H9 (cell line): Measurements from ENCODE around the gene LIF. TPM values are rescaled to one million over a fixed set of nuclear protein-coding genes. Genes with fewer than 3 reads are reported as not detected.

ENCODE experiments used
- DNase-seq: peaks from one replicate; pipeline ENCODE4 v3.0.0-alpha.2; 2017
- H2AFZ ChIP-seq: one replicate; pipeline ENCODE4 v1.6.1; 2013; ENCODE audit warnings: mild to moderate bottlenecking, low read length, control low read depth, moderate library complexity
- H2AK5ac ChIP-seq: 2 replicates; pipeline ENCODE4 v1.6.1; 2013; ENCODE audit warnings: low read length, control low read depth, mixed read lengths; ENCODE audit not compliant: insufficient read length
- H2BK120ac ChIP-seq: one replicate; pipeline ENCODE4 v1.6.1; 2013; ENCODE audit warnings: low read depth, mild to moderate bottlenecking, low read length, control low read depth, inconsistent platforms; ENCODE audit not compliant: poor library complexity, severe bottlenecking
- H2BK12ac ChIP-seq: 2 replicates; pipeline ENCODE4 v1.6.1; 2013; ENCODE audit warnings: low read length, control low read depth, mixed read lengths, low read depth; ENCODE audit not compliant: insufficient read length
- H2BK15ac ChIP-seq: 2 replicates; pipeline ENCODE4 v1.6.1; 2013; ENCODE audit warnings: low read depth, low read length, control low read depth
- H2BK20ac ChIP-seq: one replicate; pipeline ENCODE4 v1.6.1; 2013; ENCODE audit warnings: low read depth, mild to moderate bottlenecking, low read length, control low read depth, inconsistent platforms; ENCODE audit not compliant: poor library complexity, severe bottlenecking
- H2BK5ac ChIP-seq: 2 replicates; pipeline ENCODE4 v1.6.1; 2013; ENCODE audit warnings: low read length, control low read depth, mixed read lengths; ENCODE audit not compliant: insufficient read length
- H3K14ac ChIP-seq: 2 replicates; pipeline ENCODE4 v1.6.1; 2013; ENCODE audit warnings: low read length, control low read depth; ENCODE audit not compliant: insufficient read depth
- H3K18ac ChIP-seq: 2 replicates; pipeline ENCODE4 v1.6.1; 2013; ENCODE audit warnings: low read depth, mild to moderate bottlenecking, mixed read lengths, low read length, control low read depth; ENCODE audit not compliant: insufficient read length
- H3K23ac ChIP-seq: 2 replicates; pipeline ENCODE4 v1.6.1; 2013; ENCODE audit warnings: low read length, control low read depth, mixed read lengths, low read depth; ENCODE audit not compliant: insufficient read length
- H3K23me2 ChIP-seq: 2 replicates; pipeline ENCODE4 v1.6.1; 2013; ENCODE audit warnings: low read depth, mild to moderate bottlenecking, mixed read lengths, low read length, control low read depth; ENCODE audit not compliant: insufficient read length, poor library complexity, severe bottlenecking
- H3K27ac ChIP-seq: 2 replicates; pipeline ENCODE4 v1.5.1; 2013; ENCODE audit warnings: low read length, control low read depth, mixed read lengths, low read depth; ENCODE audit not compliant: insufficient read length
- H3K27me3 ChIP-seq: 2 replicates; pipeline ENCODE4 v1.6.1; 2013; ENCODE audit warnings: low read length, control low read depth, inconsistent platforms; ENCODE audit not compliant: insufficient read depth
- H3K4ac ChIP-seq: 2 replicates; pipeline ENCODE4 v1.6.1; 2013; ENCODE audit warnings: low read depth, mild to moderate bottlenecking, control low read depth, inconsistent platforms, low read length, moderate library complexity
- H3K4me1 ChIP-seq: 2 replicates; pipeline ENCODE4 v1.6.1; 2013; ENCODE audit warnings: low read length, control low read depth, inconsistent platforms; ENCODE audit not compliant: insufficient read depth
- H3K4me2 ChIP-seq: 2 replicates; pipeline ENCODE4 v1.6.1; 2013; ENCODE audit warnings: low read length, control low read depth, mixed read lengths; ENCODE audit not compliant: insufficient read length, insufficient read depth
- H3K56ac ChIP-seq: 2 replicates; pipeline ENCODE4 v1.6.1; 2013; ENCODE audit warnings: low read depth, mild to moderate bottlenecking, mixed read lengths, low read length, control low read depth; ENCODE audit not compliant: insufficient read length
- H3K79me1 ChIP-seq: 2 replicates; pipeline ENCODE4 v1.6.1; 2013; ENCODE audit warnings: low read depth, mild to moderate bottlenecking, moderate library complexity, low read length, control low read depth, inconsistent platforms; ENCODE audit not compliant: insufficient read depth, poor library complexity, severe bottlenecking
- H3K79me2 ChIP-seq: 2 replicates; pipeline ENCODE4 v1.6.1; 2013; ENCODE audit warnings: low read length, control low read depth, inconsistent platforms; ENCODE audit not compliant: insufficient read depth
- H3K9ac ChIP-seq: 2 replicates; pipeline ENCODE4 v1.6.1; 2013; ENCODE audit warnings: low read length, control low read depth, mixed read lengths; ENCODE audit not compliant: insufficient read length; ENCODE audit errors: extremely low read depth
- H3K9me3 ChIP-seq: one replicate; pipeline ENCODE4 v1.6.1; 2013; ENCODE audit warnings: low read depth, low read length, inconsistent platforms; ENCODE audit not compliant: control insufficient read depth
- H3T11ph ChIP-seq: one replicate; pipeline ENCODE4 v1.6.1; 2013; ENCODE audit warnings: mild to moderate bottlenecking, low read length, control low read depth, inconsistent platforms
- H4K20me1 ChIP-seq: one replicate; pipeline ENCODE4 v1.6.1; 2013; ENCODE audit not compliant: control insufficient read depth, insufficient read length, insufficient read depth
- H4K5ac ChIP-seq: 2 replicates; pipeline ENCODE4 v1.6.1; 2013; ENCODE audit warnings: low read depth, mild to moderate bottlenecking, mixed read lengths, low read length, control low read depth; ENCODE audit not compliant: insufficient read length
- H4K8ac ChIP-seq: replicated peaks from 2 replicates; pipeline ENCODE4 v1.6.1; 2013; ENCODE audit warnings: low read length, control low read depth, mixed read lengths, low read depth; ENCODE audit not compliant: insufficient read length
- H4K91ac ChIP-seq: 2 replicates; pipeline ENCODE4 v1.6.1; 2013; ENCODE audit warnings: low read depth, mild to moderate bottlenecking, moderate library complexity, mixed read lengths, low read length, control low read depth; ENCODE audit not compliant: insufficient read length
- H3K27ac Mint-ChIP-seq, 3 experiments: 2 replicates in 2 of 3; 3 replicates in 1 of 3; pipeline ENCODE4 v1.8.0; 2020 to 2021; ENCODE audit warnings: mixed read lengths in 3 of 3, mild to moderate bottlenecking in 1 of 3, moderate library complexity in 1 of 3
- H3K27me3 Mint-ChIP-seq: 2 replicates; pipeline ENCODE4 v1.8.0; 2021; ENCODE audit warnings: low read depth, mild to moderate bottlenecking, moderate library complexity, mixed read lengths
- H3K36me3 Mint-ChIP-seq, 3 experiments: 2 replicates in 2 of 3; 3 replicates in 1 of 3; pipeline ENCODE4 v1.8.0; 2020 to 2021; ENCODE audit warnings: low read depth in 3 of 3, mixed read lengths in 3 of 3; ENCODE audit not compliant: insufficient read depth in 1 of 3
- H3K4me1 Mint-ChIP-seq, 2 experiments: 2 replicates each; pipeline ENCODE4 v1.8.0; 2020; ENCODE audit warnings: mixed read lengths in 2 of 2
- H3K4me3 Mint-ChIP-seq, 2 experiments: 2 replicates in 1 of 2; 3 replicates in 1 of 2; pipeline ENCODE4 v1.8.0; 2020 to 2021; ENCODE audit warnings: mild to moderate bottlenecking in 2 of 2, mixed read lengths in 2 of 2, moderate library complexity in 1 of 2
- H3K9me3 Mint-ChIP-seq, 2 experiments: 2 replicates in 1 of 2; 3 replicates in 1 of 2; pipeline ENCODE4 v1.8.0; 2020; ENCODE audit warnings: mild to moderate bottlenecking in 2 of 2, mixed read lengths in 2 of 2, moderate library complexity in 1 of 2
- WGBS: extraction: QIAGEN DNeasy Blood & Tissue Kit; methylation state at CpG from one replicate; pipeline ENCODE4 v1.1.7; 2013; ENCODE audit warnings: missing lambda C conversion rate, low lambda C conversion rate, mixed read lengths; ENCODE audit not compliant: insufficient read length; ENCODE audit errors: extremely low coverage; 5-methylcytosine and 5-hydroxymethylcytosine counted together
- total RNA-seq: library from RNA; stranded (reverse); gene quantifications from 2 replicates; pipeline ENCODE4 v1.2.1, GENCODE V29; 2021
- TF ChIP-seq, protein P1 (sequence below): fragments of 200-600 bp; sonication (generic); conservative IDR thresholded peaks from 3 replicates; pipeline ENCODE4 v1.8.0; 2021; ENCODE audit warnings: antibody characterized with exemption, mild to moderate bottlenecking

Gene LIF
- total RNA-seq, 1 experiment from 2014 or later: 6.1 TPM

DNA sequence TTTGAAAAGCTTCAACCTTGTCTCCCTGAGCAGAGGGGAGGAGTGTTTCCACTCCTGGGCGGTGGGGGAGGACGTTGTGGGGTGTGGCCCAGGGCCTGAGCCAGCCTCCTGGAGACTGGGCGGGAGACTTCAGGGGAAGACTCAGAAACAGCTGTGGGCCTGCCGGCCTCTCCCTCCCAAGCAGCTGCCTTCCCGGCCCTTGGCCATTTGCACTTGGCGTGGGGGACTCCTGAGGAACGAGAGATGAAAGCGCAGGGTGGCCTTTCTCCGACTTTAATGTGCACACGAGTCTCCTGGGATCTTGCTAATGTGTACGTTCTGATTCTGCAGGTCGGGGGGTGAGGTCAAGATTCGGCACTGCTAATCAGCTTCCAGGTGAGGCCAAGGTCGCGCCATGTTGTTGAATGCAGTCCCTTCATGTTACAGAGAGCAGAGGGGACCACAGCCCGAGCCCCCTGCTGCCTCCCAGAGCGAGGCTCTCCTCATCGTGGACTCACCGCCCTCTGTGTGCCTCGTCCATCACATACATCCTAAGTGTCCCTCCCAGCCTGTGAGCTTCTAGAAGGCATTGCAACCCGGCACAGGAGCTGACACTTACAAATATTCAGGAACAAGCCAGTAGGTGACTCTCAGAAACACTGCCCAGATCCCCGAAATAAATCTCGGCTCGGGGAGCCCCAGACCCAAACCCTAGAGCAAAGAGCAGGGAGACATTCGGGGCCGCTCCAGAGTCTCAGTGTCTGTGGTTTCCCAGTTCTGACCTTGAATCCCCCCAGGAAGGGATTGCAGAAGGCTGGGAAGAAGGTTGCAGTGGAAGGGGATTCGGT, 7.7 kb downstream of the LIF start:
- DNase-seq: peak; percentile 70
- peaks cover 42 to 47% of the 10 kb centered on the region in 2 experiments for H3K4me1 Mint-ChIP-seq

More for the DNA sequence above, 7.7 kb downstream of the LIF start:
- no peak overlapping the region for H2AFZ ChIP-seq
- WGBS: no CpG with 5 or more reads among the region's 27 CpGs
- no peak overlapping the region for H2BK15ac ChIP-seq
- no peak overlapping the region for H3K4me2 ChIP-seq
- no peak overlapping the region for H2BK20ac ChIP-seq
- no peaks in the 10 kb centered on the region for H3K23me2 ChIP-seq
- no peak overlapping the region for H4K5ac ChIP-seq
- H3K4me1 ChIP-seq: peaks cover 12% of the 10 kb centered on the region
- H3K27me3 Mint-ChIP-seq: peaks cover 11% of the 10 kb centered on the region
- no peaks in the 10 kb centered on the region for H3K9me3 ChIP-seq
- H2BK5ac ChIP-seq: no peak overlapping the region
- H4K20me1 ChIP-seq: peaks cover 3% of the 10 kb centered on the region
- no peak overlapping the region for H3K56ac ChIP-seq
- H3T11ph ChIP-seq: no peak overlapping the region
- TF ChIP-seq, protein P1, sequence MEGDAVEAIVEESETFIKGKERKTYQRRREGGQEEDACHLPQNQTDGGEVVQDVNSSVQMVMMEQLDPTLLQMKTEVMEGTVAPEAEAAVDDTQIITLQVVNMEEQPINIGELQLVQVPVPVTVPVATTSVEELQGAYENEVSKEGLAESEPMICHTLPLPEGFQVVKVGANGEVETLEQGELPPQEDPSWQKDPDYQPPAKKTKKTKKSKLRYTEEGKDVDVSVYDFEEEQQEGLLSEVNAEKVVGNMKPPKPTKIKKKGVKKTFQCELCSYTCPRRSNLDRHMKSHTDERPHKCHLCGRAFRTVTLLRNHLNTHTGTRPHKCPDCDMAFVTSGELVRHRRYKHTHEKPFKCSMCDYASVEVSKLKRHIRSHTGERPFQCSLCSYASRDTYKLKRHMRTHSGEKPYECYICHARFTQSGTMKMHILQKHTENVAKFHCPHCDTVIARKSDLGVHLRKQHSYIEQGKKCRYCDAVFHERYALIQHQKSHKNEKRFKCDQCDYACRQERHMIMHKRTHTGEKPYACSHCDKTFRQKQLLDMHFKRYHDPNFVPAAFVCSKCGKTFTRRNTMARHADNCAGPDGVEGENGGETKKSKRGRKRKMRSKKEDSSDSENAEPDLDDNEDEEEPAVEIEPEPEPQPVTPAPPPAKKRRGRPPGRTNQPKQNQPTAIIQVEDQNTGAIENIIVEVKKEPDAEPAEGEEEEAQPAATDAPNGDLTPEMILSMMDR: no peak
- H3K27ac ChIP-seq: no peak overlapping the region
- no peak overlapping the region for H3K4me3 Mint-ChIP-seq
- H3K14ac ChIP-seq: no peak overlapping the region
- H3K4ac ChIP-seq: no peak overlapping the region
- no peak overlapping the region for H2BK12ac ChIP-seq
- peaks cover 0 to 2% of the 10 kb centered on the region in 2 experiments; a peak in 1 of 5 replicates for H3K9me3 Mint-ChIP-seq
- no peak overlapping the region for H2AK5ac ChIP-seq
- H3K36me3 Mint-ChIP-seq: peaks cover 0 to 20% (median 6%) of the 10 kb centered on the region in 3 experiments; a peak in 3 of 7 replicates
- no peak overlapping the region for H4K8ac ChIP-seq
- H3K27ac Mint-ChIP-seq: no peak overlapping the region
- no peak overlapping the region for H3K23ac ChIP-seq
- H3K9ac ChIP-seq: no peak overlapping the region
- H3K79me2 ChIP-seq: no peaks in the 10 kb centered on the region
- no peak overlapping the region for H2BK120ac ChIP-seq
- no peaks in the 10 kb centered on the region for H3K27me3 ChIP-seq
- H3K79me1 ChIP-seq: no peaks in the 10 kb centered on the region
- no peak overlapping the region for H3K18ac ChIP-seq
- H4K91ac ChIP-seq: no peak overlapping the region
